ENCODE measurements around the gene FMNL2.

DNA sequence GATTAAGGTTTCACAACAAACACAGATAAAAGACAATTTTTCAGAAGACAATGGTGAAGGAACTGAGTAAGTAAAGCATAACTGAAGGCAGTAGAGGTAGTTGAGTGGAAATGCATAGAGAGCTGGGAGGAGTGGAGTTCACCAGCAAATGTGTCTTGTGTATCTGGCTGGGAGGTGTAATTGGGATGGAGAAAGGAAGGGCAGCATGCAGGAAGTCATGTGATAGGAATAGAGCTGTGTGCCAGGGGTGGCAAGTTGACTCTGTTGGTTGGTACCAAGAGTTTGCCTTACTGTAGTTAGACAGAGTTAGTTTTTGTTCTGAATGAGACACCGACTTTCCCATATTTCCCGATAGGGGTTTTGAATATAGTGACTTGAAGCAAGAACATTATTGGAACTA, 56.3 kb downstream of the FMNL2 start:
- TF ChIP-seq ZFP3 (CRISPR knock-in tag; IDR thresholded peaks at IDR 0.05) (no peak), OSR1 (CRISPR knock-in tag; IDR thresholded peaks at IDR 0.05) (no peak), ZFP30 (CRISPR knock-in tag; IDR thresholded peaks at IDR 0.05) (no peak), ISL1 (CRISPR knock-in tag; IDR thresholded peaks at IDR 0.05) (no peak), ZNF565 (CRISPR knock-in tag; conservative IDR thresholded peaks at IDR 0.05; ENCODE audit: low read depth) (no peak), ARNTL (CRISPR knock-in tag; IDR thresholded peaks at IDR 0.05; ENCODE audit: borderline replicate concordance, low read depth) (no peak)
